Erythroblast (primary cell): Measurements from ENCODE around the gene RBM18.

Experiments
- GATA1 ChIP-seq: IDR thresholded peaks from 2 replicates; pipeline ENCODE4 v1.6.1; 2011; ENCODE audit warnings: low read depth, mild to moderate bottlenecking, control low read depth, low read length, moderate library complexity
- POLR2A ChIP-seq: IDR thresholded peaks from 2 replicates; pipeline ENCODE4 v1.6.1; 2011; ENCODE audit warnings: mild to moderate bottlenecking, low read length

DNA sequence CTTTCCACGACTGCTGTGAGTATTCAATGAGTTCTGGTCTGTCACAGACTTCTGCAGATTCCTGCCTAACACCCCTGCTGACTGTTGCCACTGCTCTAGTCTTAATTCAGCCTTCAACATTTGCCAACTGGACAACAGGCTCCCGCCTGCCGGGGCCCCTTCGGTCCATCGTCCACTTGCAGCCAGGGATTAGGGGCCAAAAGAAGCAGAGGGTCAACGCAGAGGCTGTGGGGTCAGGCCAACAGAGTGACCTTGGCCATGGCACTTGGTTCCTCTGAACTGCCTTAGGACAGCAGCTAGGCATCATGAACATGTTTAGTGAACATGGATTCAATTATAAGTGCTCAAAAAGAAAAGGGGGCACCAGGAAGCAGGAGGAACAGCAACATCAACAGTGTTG is 76.3 kb downstream of the RBM18 start:
- TF ChIP-seq POLR2A (no peak), GATA1 (no peak)
